Measurements from ENCODE around the gene FAM219B.

DNA sequence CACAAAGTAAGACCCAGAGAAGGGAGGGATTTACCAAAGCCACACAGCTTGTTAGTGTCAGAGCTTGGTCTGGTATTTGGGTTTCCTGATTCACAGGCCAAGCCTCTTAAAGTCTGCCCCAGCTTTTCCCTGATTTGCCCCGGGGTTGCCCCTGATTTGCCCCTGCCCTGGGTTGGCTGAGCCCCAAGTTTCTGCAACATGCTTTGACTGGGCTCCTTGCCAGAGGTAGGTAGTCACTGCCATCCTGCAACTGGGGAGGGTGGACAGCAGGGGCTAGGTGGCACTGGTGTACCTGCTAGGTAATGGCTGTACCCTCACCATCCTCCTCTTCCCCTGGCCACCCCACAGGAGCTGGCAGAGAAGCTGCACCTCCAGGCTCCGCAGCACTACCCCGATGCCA is 14.3 kb downstream of the FAM219B start:
- TF ChIP-seq FOXM1 (IDR thresholded peaks at IDR 0.05; ENCODE audit: borderline replicate concordance, low read depth) (no peak), EP300 (IDR thresholded peaks at IDR 0.05; ENCODE audit: borderline replicate concordance) (no peak), CEBPB (IDR thresholded peaks at IDR 0.05) (no peak), TEAD4 (IDR thresholded peaks at IDR 0.05) (no peak), YY1 (IDR thresholded peaks at IDR 0.05; ENCODE audit: low read depth) (no peak)
- TF ChIP-seq, protein P1, sequence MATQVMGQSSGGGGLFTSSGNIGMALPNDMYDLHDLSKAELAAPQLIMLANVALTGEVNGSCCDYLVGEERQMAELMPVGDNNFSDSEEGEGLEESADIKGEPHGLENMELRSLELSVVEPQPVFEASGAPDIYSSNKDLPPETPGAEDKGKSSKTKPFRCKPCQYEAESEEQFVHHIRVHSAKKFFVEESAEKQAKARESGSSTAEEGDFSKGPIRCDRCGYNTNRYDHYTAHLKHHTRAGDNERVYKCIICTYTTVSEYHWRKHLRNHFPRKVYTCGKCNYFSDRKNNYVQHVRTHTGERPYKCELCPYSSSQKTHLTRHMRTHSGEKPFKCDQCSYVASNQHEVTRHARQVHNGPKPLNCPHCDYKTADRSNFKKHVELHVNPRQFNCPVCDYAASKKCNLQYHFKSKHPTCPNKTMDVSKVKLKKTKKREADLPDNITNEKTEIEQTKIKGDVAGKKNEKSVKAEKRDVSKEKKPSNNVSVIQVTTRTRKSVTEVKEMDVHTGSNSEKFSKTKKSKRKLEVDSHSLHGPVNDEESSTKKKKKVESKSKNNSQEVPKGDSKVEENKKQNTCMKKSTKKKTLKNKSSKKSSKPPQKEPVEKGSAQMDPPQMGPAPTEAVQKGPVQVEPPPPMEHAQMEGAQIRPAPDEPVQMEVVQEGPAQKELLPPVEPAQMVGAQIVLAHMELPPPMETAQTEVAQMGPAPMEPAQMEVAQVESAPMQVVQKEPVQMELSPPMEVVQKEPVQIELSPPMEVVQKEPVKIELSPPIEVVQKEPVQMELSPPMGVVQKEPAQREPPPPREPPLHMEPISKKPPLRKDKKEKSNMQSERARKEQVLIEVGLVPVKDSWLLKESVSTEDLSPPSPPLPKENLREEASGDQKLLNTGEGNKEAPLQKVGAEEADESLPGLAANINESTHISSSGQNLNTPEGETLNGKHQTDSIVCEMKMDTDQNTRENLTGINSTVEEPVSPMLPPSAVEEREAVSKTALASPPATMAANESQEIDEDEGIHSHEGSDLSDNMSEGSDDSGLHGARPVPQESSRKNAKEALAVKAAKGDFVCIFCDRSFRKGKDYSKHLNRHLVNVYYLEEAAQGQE (IDR thresholded peaks at IDR 0.05; ENCODE audit: low read depth), result no peak
- TF ChIP-seq, protein P2, sequence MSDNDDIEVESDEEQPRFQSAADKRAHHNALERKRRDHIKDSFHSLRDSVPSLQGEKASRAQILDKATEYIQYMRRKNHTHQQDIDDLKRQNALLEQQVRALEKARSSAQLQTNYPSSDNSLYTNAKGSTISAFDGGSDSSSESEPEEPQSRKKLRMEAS (IDR thresholded peaks at IDR 0.05), result no peak
